Trophoblast cell (in vitro differentiated cells and primary cell): ENCODE results near the gene SYNPR.

ENCODE experiments used
- DNase-seq, 2 donors: peaks; one replicate each; pipeline ENCODE4 v3.0.0-alpha.2; 2016
- H2AFZ ChIP-seq: 2 replicates; pipeline ENCODE4 v1.6.1; 2013; ENCODE audit warnings: low read length, moderate library complexity, mild to moderate bottlenecking; ENCODE audit not compliant: insufficient read depth, poor library complexity
- H2AK5ac ChIP-seq: 2 replicates; pipeline ENCODE4 v1.6.1; 2013; ENCODE audit warnings: mild to moderate bottlenecking, low read length
- H2BK120ac ChIP-seq: 2 replicates; pipeline ENCODE4 v1.6.1; 2013; ENCODE audit warnings: low read length, mild to moderate bottlenecking, moderate library complexity; ENCODE audit not compliant: insufficient read depth, poor library complexity
- H2BK12ac ChIP-seq: 2 replicates; pipeline ENCODE4 v1.6.1; 2013; ENCODE audit warnings: mild to moderate bottlenecking, low read length, moderate library complexity
- H2BK5ac ChIP-seq: 2 replicates; pipeline ENCODE4 v1.6.1; 2013; ENCODE audit warnings: low read length, low read depth, moderate library complexity, mild to moderate bottlenecking; ENCODE audit not compliant: poor library complexity
- H3K14ac ChIP-seq: 2 replicates; pipeline ENCODE4 v1.6.1; 2013; ENCODE audit warnings: mild to moderate bottlenecking, low read length
- H3K18ac ChIP-seq: 2 replicates; pipeline ENCODE4 v1.6.1; 2013; ENCODE audit warnings: mild to moderate bottlenecking, low read length
- H3K23ac ChIP-seq: 2 replicates; pipeline ENCODE4 v1.6.1; 2013; ENCODE audit warnings: low read length
- H3K27ac ChIP-seq: 2 replicates; pipeline ENCODE4 v1.5.1; 2013; ENCODE audit warnings: low read depth, mild to moderate bottlenecking, inconsistent platforms, low read length, moderate library complexity
- H3K27me3 ChIP-seq: 2 replicates; pipeline ENCODE4 v1.6.1; 2013; ENCODE audit warnings: inconsistent platforms, mild to moderate bottlenecking, low read length, moderate library complexity; ENCODE audit not compliant: insufficient read depth
- H3K36me3 ChIP-seq, 2 experiments: 1 replicate in 1 of 2; 2 replicates in 1 of 2; pipeline ENCODE4 v1.6.1; 2013; ENCODE audit warnings: low read length in 2 of 2, mild to moderate bottlenecking in 2 of 2, moderate library complexity in 1 of 2; ENCODE audit not compliant: insufficient read depth in 2 of 2, control insufficient read depth in 1 of 2
- H3K4ac ChIP-seq: 2 replicates; pipeline ENCODE4 v1.6.1; 2013; ENCODE audit warnings: low read depth, mild to moderate bottlenecking, low read length, moderate library complexity
- H3K4me1 ChIP-seq, 2 experiments: 1 replicate in 1 of 2; 2 replicates in 1 of 2; pipeline ENCODE4 v1.6.1; 2013; ENCODE audit warnings: low read length in 2 of 2, mild to moderate bottlenecking in 2 of 2, moderate library complexity in 1 of 2; ENCODE audit not compliant: insufficient read depth in 2 of 2, control insufficient read depth in 1 of 2
- H3K4me2 ChIP-seq: 2 replicates; pipeline ENCODE4 v1.6.1; 2013; ENCODE audit warnings: inconsistent platforms, mild to moderate bottlenecking, low read length, moderate library complexity
- H3K4me3 ChIP-seq: 2 replicates; pipeline ENCODE4 v1.5.1; 2013; ENCODE audit warnings: mild to moderate bottlenecking, low read depth, low read length, inconsistent platforms
- H3K79me1 ChIP-seq: one replicate; pipeline ENCODE4 v1.6.1; 2013; ENCODE audit warnings: low read length
- H3K79me2 ChIP-seq: 2 replicates; pipeline ENCODE4 v1.6.1; 2013; ENCODE audit warnings: low read length, mild to moderate bottlenecking; ENCODE audit not compliant: control insufficient read depth, insufficient read depth, poor library complexity
- H3K9ac ChIP-seq: 2 replicates; pipeline ENCODE4 v1.6.1; 2013; ENCODE audit warnings: mild to moderate bottlenecking, low read length
- H3K9me3 ChIP-seq: 2 replicates; pipeline ENCODE4 v1.6.1; 2013; ENCODE audit warnings: low read depth, mild to moderate bottlenecking, control low read depth, inconsistent platforms, low read length; ENCODE audit not compliant: insufficient read depth
- H4K12ac ChIP-seq: 2 replicates; pipeline ENCODE4 v1.6.1; 2013; ENCODE audit warnings: low read depth, mild to moderate bottlenecking, low read length, moderate library complexity
- H4K8ac ChIP-seq: 2 replicates; pipeline ENCODE4 v1.6.1; 2013; ENCODE audit warnings: low read depth, mild to moderate bottlenecking, low read length, moderate library complexity
- H4K91ac ChIP-seq: one replicate; pipeline ENCODE4 v1.6.1; 2013; ENCODE audit warnings: low read depth, mild to moderate bottlenecking, low read length, moderate library complexity
- WGBS: extraction: QIAGEN DNeasy Blood & Tissue Kit; methylation state at CpG from one replicate; pipeline ENCODE4 v1.1.7; 2013; ENCODE audit warnings: missing lambda C conversion rate; ENCODE audit not compliant: insufficient read length, insufficient coverage; ENCODE audit errors: extremely low coverage; 5-methylcytosine and 5-hydroxymethylcytosine counted together

SYNPR gene

DNA sequence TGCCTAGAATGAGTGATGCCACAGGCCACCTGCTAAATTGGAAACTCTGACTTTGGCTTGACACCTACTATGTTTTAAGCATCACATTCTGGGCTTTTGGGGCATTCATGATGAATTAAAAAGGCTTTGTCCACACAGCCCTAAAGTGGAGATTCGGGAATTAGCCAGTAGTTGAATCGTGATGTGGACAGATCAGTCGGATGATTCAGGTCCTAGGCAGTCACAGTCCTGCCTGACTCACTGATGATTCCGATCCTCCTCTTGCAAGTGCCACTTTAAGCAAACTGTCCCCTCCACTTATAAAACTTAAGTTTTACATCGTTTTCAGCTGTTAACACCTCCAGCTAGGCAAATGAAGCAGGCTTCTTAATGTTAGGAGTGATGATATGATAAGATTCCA, 75.3 kb downstream of the SYNPR start:
- no peaks in the 10 kb centered on the region for H3K27me3 ChIP-seq
- H3K23ac ChIP-seq, result no peak overlapping the region
- H3K36me3 ChIP-seq, result no peaks in the 10 kb centered on the region
- no peak overlapping the region for H3K27ac ChIP-seq
- no peak overlapping the region for H3K14ac ChIP-seq
- H2AK5ac ChIP-seq, result no peak overlapping the region
- no peak overlapping the region for H4K91ac ChIP-seq
- H2BK5ac ChIP-seq, result no peak overlapping the region
- no peak overlapping the region for H2BK120ac ChIP-seq
- no peak overlapping the region for H3K9ac ChIP-seq
- no peaks in the 10 kb centered on the region for H3K9me3 ChIP-seq
- WGBS, result no CpG with 5 or more reads among the region's 5 CpGs
- H4K12ac ChIP-seq, result no peak overlapping the region
- no peak overlapping the region for H3K4me3 ChIP-seq
- no peak overlapping the region for H3K18ac ChIP-seq
- H3K79me2 ChIP-seq, result no peaks in the 10 kb centered on the region
- DNase-seq, result peak; percentile 45 to 57
- no peaks in the 10 kb centered on the region for H3K79me1 ChIP-seq
- H2AFZ ChIP-seq, result no peak overlapping the region
- H3K4ac ChIP-seq, result no peak overlapping the region
- H3K4me1 ChIP-seq, result no peaks in the 10 kb centered on the region
- no peak overlapping the region for H3K4me2 ChIP-seq
- H4K8ac ChIP-seq, result no peak overlapping the region
- no peak overlapping the region for H2BK12ac ChIP-seq

DNA sequence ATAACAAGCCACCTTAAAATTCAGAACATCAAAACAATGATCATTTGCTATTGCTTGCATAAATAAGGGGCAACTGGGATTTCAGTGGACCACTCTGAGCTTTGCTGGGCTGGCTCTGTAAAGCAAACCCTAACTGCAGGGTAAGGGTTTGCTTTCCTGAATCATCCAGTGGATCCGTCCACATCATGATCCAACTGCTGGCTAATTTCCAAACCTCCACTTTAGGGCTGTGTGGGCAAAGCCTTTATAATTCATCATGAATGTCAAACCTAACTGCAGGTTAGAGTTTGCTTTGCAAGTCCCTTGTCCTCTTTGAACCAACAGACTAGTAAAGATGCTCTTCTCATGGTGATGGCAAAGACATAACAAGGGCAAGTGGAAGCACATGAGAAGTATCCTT, 76.1 kb downstream of the SYNPR start:
- WGBS, result no CpG with 5 or more reads among the region's 1 CpG
- no peak overlapping the region for H3K23ac ChIP-seq
- H3K4ac ChIP-seq, result no peak overlapping the region
- H3K4me2 ChIP-seq, result no peak overlapping the region
- no peaks in the 10 kb centered on the region for H3K27me3 ChIP-seq
- H3K4me3 ChIP-seq, result no peak overlapping the region
- H3K36me3 ChIP-seq, result no peaks in the 10 kb centered on the region
- no peak overlapping the region for H4K12ac ChIP-seq
- H2BK5ac ChIP-seq, result no peak overlapping the region
- H3K4me1 ChIP-seq, result no peaks in the 10 kb centered on the region
- no peak overlapping the region for H3K27ac ChIP-seq
- no peak overlapping the region for H4K91ac ChIP-seq
- H2AFZ ChIP-seq, result no peak overlapping the region
- no peaks in the 10 kb centered on the region for H3K79me1 ChIP-seq
- H4K8ac ChIP-seq, result no peak overlapping the region
- no peaks in the 10 kb centered on the region for H3K9me3 ChIP-seq
- DNase-seq, result no peak
- no peak overlapping the region for H3K9ac ChIP-seq
- no peak overlapping the region for H2BK120ac ChIP-seq
- no peak overlapping the region for H2BK12ac ChIP-seq
- H3K18ac ChIP-seq, result no peak overlapping the region
- no peak overlapping the region for H3K14ac ChIP-seq
- H3K79me2 ChIP-seq, result no peaks in the 10 kb centered on the region
- H2AK5ac ChIP-seq, result no peak overlapping the region

DNA sequence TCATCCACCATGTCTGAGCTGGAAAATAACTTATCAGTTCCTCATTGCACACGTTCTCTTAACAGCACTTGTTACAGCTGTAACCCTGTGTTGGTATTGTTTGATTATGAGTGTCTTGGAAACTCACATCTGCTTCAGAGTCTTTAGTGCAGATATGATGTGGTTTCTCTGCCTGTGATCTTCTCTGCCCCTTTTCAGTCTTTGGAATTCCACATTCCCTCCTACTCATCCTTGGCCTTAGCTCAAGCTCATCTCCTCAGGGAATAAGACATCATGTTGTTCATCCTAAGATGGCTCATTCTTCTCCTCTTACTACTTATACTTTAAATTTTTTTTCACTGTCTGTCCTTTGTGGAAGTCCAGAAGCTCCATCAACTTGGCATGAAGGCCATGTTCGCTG, 77.7 kb downstream of the SYNPR start:
- H4K8ac ChIP-seq, result no peak overlapping the region

DNA sequence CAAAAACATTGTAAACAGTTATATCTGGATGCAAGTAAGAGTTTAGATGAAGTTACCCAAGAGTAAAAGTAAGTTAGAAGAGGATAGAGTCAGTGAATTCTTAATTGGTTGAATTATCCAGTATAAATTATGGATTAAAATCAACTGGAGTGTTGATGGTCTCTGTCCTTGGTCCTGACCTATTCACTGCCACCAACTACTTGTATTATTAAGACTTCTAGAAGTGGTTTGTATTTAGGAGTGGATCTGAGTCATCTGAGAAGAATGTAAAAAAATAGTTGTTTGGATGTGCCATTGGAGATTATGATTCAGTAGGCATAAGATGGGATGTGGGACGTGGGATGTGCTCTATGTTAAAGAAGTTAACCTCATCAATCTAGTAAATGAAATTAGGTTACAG, 86.4 kb downstream of the SYNPR start:
- H4K8ac ChIP-seq, result no peak overlapping the region
- H3K4ac ChIP-seq, result no peak overlapping the region
- H3K23ac ChIP-seq, result no peak overlapping the region
- no peak overlapping the region for H3K9ac ChIP-seq
- H2AK5ac ChIP-seq, result no peak overlapping the region
- no peaks in the 10 kb centered on the region for H3K79me2 ChIP-seq
- no peaks in the 10 kb centered on the region for H3K27me3 ChIP-seq
- H3K4me3 ChIP-seq, result no peak overlapping the region
- no peak overlapping the region for H2AFZ ChIP-seq
- H3K27ac ChIP-seq, result no peak overlapping the region
- no peak overlapping the region for H3K4me2 ChIP-seq
- no peaks in the 10 kb centered on the region for H3K4me1 ChIP-seq
- H3K79me1 ChIP-seq, result no peaks in the 10 kb centered on the region
- H2BK5ac ChIP-seq, result no peak overlapping the region
- H3K9me3 ChIP-seq, result no peaks in the 10 kb centered on the region
- H4K12ac ChIP-seq, result no peak overlapping the region
- WGBS, result no CpG with 5 or more reads among the region's 1 CpG
- H3K18ac ChIP-seq, result no peak overlapping the region
- no peaks in the 10 kb centered on the region for H3K36me3 ChIP-seq
- no peak overlapping the region for H4K91ac ChIP-seq
- no peak overlapping the region for H2BK12ac ChIP-seq
- peak in 1 of 2 donors; percentile 14 for DNase-seq
- no peak overlapping the region for H2BK120ac ChIP-seq
- H3K14ac ChIP-seq, result no peak overlapping the region

More for the DNA sequence above, 77.7 kb downstream of the SYNPR start:
- H3K9ac ChIP-seq, result no peak overlapping the region
- no peak overlapping the region for H3K14ac ChIP-seq
- H3K9me3 ChIP-seq, result no peaks in the 10 kb centered on the region
- no peak overlapping the region for H2AK5ac ChIP-seq
- WGBS, result no CpG with 5 or more reads among the region's 2 CpGs
- no peak overlapping the region for H2BK12ac ChIP-seq
- no peaks in the 10 kb centered on the region for H3K79me1 ChIP-seq
- no peak overlapping the region for H4K12ac ChIP-seq
- no peak overlapping the region for H3K4ac ChIP-seq
- no peaks in the 10 kb centered on the region for H3K79me2 ChIP-seq
- no peak for DNase-seq
- H4K91ac ChIP-seq, result no peak overlapping the region
- H3K27me3 ChIP-seq, result no peaks in the 10 kb centered on the region
- H3K23ac ChIP-seq, result no peak overlapping the region
- no peaks in the 10 kb centered on the region for H3K4me1 ChIP-seq
- no peak overlapping the region for H2AFZ ChIP-seq
- H2BK120ac ChIP-seq, result no peak overlapping the region
- no peak overlapping the region for H3K4me3 ChIP-seq
- H3K36me3 ChIP-seq, result no peaks in the 10 kb centered on the region
- no peak overlapping the region for H2BK5ac ChIP-seq
- no peak overlapping the region for H3K4me2 ChIP-seq
- no peak overlapping the region for H3K27ac ChIP-seq
- H3K18ac ChIP-seq, result no peak overlapping the region
